Activated naive CD4-positive, alpha-beta T cell treated with anti-CD3 and anti-CD28 coated beads, Interleukin-2, amount 50 U/mL, for 72 hours (primary cell): Measurements from ENCODE around the gene NKG7. TPM values are rescaled to one million over a fixed set of nuclear protein-coding genes. Genes with fewer than 3 reads are reported as not detected.

ENCODE experiments used
- ATAC-seq, 2 donors: fragments of 150-1000 bp; cut with Tn5 transposase; 2 replicates each; pipeline ENCODE4 v1.10.0; 2021; ENCODE audit warnings: mild to moderate bottlenecking in 2 of 2, moderate library complexity in 2 of 2
- DNase-seq, 2 donors: peaks; one replicate each; pipeline ENCODE4 v3.0.0; 2021 to 2022; ENCODE audit warnings: low spot score in 2 of 2
- H3K27ac Mint-ChIP-seq, 2 donors: one replicate each; pipeline ENCODE4 v1.8.0; 2022; ENCODE audit warnings: mild to moderate bottlenecking in 2 of 2, mixed read lengths in 2 of 2
- H3K36me3 Mint-ChIP-seq, 2 donors: one replicate each; pipeline ENCODE4 v1.8.0; 2022; ENCODE audit warnings: mixed read lengths in 2 of 2
- H3K9me3 Mint-ChIP-seq, 2 donors: one replicate each; pipeline ENCODE4 v1.8.0; 2022; ENCODE audit warnings: mixed read lengths in 2 of 2
- total RNA-seq, 2 donors: library from RNA; stranded (reverse); gene quantifications; one replicate each; pipeline ENCODE4 v1.2.3, GENCODE V29; 2022

Gene NKG7
- total RNA-seq, 2 donors from 2014 or later, result 63.9 to 92.4 TPM

DNA sequence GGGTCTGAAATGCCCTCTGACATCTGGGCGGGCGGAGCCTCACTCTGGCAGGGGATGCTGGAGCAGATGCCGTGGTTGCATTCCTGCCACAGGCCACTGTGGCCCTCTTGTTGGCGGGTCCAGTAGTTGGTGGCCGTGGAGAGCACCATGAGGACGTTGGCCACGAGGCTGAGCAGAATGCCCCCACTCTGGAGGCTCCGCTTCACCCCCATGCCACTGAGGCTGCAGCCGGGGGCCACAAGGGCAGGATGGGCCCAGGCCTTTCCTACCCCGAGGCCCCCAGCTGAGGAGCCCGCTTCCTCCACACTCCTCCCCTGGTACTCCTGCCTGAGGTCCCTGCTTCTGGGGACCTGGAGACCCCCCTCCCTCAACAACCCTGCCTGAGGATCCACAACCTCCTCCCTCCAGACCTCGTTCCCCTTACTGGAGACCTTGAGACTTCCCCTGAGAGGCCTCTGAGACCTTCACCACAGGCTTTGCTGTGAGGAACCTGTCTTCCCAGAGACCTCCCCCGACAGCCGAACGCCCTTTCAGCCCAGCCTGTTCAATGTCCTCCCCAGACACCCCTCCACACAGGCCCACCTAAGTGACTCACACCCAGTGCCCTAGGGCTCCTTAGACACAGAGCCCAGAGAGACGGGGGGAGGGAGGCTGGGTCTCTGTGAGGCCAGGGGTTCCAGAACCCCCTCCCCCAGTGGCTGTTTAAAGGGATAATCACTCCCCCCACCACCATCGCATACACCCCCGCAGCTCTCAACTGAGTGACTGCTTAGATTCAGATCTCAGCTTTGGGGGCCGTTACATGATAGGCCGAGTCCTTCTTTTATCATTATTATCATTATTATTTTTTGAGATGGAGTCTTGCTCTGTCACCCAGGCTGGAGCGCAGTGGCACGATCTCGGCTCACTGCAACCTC lies 3.8 kb downstream of the NKG7 start, which contains the start of gene CLDND2:
Gene CLDND2 (minus strand): TSS at position 638 of the 917 bp plus-strand sequence. CDS start 426 bp downstream, at position 212.
- H3K9me3 Mint-ChIP-seq, result no peaks in the 10 kb centered on the region
- peak within 1 kb of the TSS; percentile 62 to 99 for H3K27ac Mint-ChIP-seq
- DNase-seq, result no peak
- peaks cover 32 to 47% of the 10 kb centered on the region in 2 donors for H3K36me3 Mint-ChIP-seq
- no peak for ATAC-seq

DNA sequence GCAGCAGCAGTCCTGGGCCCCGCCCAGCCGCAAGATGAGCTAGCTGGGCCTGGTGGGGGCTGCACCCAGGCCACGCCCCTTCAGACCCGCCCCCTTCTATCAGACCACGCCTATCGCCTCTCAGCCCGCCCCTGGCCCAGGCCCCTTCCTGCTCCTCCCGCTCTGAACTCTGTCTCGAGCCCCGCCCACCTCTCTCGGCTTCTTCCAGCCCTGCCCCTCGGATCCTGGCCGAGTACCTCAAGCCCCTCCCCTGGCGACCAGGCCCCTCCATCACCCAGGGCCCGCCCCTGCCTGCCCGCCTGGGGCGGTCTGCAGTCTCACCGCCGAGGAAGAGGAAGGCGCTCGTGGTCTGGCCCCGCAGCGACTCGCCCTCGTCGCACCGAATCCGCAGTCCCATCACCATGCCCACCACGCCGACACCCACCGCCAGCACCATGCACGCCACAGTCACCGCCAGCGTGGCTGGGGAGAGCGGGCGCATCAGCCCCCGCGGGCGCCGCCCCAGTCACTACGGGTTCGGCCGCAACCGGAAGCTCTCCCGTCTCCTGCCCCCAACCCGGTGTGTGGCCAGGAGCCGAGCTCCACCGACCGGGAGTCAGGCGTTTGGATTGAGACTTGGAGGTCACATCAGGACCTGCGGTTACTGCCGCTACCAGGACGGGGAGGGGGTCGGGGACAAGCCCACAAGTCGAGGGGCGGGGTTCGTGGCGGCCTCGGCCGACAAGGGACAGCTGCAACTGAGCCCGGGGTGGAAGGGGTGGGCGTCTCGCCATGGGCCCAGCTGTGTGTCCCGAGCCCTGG lies 4.7 kb downstream of the NKG7 start:
- DNase-seq (peak; percentile 98 to 100), ATAC-seq (peak; percentile 68 to 84)
- H3K9me3 Mint-ChIP-seq, result no peaks in the 10 kb centered on the region
- H3K27ac Mint-ChIP-seq, result peak overlapping the region; percentile 99
- peaks cover 32 to 44% of the 10 kb centered on the region in 2 donors for H3K36me3 Mint-ChIP-seq

DNA sequence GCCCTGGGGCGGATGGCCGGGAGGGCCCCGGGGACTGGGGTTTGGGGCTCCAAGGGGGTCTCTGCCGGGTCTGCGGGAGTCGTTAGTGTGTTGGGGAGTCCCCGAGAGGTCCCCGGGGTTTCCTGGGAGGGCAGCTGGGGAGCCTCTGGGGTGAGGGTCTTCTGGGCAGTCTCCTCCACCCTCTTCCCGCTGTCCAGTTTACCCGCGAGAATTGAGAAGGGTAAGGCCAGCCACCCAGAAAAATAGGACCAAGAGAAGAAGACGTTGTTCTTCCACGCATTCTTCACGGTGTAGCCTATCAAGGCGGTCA lies 5.2 kb downstream of the NKG7 start:
- DNase-seq, result no peak
- peaks cover 32 to 45% of the 10 kb centered on the region in 2 donors for H3K36me3 Mint-ChIP-seq

DNA sequence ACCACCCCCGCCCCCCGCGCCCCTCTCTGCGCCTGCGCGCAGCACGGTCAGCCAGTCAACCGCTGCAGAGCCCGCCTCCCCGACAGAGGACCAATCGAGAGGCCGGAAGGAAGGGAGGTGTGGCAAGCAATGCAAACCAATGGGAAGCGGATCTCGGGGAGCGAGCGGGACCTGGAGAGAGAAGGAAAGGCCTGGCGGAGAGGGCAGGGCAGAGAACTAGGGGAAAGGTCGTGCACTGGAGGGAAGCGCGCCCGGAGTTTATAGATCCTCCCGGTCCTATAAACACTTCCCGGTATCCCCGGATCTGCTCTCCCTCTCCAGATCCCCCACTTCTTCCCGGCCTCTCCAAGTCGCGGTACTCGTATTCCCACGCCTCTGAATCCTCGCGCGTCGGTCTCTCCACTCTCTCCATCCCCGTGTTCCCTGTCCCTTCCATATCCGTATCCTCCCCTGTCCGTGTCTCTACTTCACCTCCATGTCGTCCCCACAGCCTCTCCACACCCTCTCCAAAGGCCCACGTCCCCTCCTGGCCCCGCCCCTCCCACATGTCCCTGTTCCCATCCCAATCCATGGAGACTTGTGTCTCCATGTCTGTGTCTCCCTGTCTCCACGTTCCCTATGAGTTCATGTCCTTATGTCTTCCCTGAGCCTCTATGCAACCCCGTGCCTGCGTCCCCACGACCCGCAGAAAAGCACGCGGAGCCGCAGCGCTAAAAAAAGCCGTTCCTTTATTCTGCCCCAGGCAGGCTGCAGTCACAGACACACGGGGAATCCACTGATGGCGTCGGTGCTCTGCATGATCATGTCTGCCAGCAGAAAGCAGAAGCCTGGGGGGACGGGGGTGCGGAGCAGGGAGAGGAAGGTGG lies 5.8 kb downstream of the NKG7 start:
- peak; percentile 93 to 96 for DNase-seq
- peak; percentile 65 to 67 for ATAC-seq
- Mint-ChIP-seq H3K27ac (peak overlapping the region; percentile 99), H3K36me3 (peaks cover 32 to 45% of the 10 kb centered on the region in 2 donors), H3K9me3 (no peaks in the 10 kb centered on the region)

More for the DNA sequence above, 5.2 kb downstream of the NKG7 start:
- no peaks in the 10 kb centered on the region for H3K9me3 Mint-ChIP-seq
- ATAC-seq, result no peak
- H3K27ac Mint-ChIP-seq, result peak overlapping the region; percentile 99

DNA sequence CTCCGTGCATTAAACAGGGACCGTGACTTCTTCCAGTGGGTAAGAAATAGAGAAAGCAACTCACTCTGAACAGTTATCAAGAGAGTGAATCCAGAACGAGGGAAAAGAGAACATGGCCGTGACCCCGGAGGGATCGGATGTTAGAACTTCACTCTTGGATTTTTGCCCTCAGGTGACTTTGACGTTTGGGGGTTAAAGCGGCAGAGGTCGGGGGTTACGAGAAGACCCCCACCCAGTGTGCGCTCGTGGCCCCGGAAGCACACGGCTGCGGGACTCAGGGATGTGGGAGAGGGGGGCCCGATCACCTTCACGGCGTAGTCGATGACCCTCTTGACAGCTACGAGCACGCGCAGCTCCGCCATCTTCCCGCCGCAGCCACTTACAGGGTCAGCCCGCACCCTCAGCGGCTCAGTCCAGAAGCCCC lies 6.5 kb downstream of the NKG7 start, which contains the start of gene ETFB:
Gene ETFB (minus strand): TSS at position 424 of the 424 bp plus-strand sequence. CDS start 62 bp downstream, at position 362.
- peak within 1 kb of the TSS; percentile 99 for H3K27ac Mint-ChIP-seq
- H3K36me3 Mint-ChIP-seq, result peaks cover 28 to 39% of the 10 kb centered on the region in 2 donors
- DNase-seq (no peak), ATAC-seq (no peak)
- H3K9me3 Mint-ChIP-seq, result no peaks in the 10 kb centered on the region

DNA sequence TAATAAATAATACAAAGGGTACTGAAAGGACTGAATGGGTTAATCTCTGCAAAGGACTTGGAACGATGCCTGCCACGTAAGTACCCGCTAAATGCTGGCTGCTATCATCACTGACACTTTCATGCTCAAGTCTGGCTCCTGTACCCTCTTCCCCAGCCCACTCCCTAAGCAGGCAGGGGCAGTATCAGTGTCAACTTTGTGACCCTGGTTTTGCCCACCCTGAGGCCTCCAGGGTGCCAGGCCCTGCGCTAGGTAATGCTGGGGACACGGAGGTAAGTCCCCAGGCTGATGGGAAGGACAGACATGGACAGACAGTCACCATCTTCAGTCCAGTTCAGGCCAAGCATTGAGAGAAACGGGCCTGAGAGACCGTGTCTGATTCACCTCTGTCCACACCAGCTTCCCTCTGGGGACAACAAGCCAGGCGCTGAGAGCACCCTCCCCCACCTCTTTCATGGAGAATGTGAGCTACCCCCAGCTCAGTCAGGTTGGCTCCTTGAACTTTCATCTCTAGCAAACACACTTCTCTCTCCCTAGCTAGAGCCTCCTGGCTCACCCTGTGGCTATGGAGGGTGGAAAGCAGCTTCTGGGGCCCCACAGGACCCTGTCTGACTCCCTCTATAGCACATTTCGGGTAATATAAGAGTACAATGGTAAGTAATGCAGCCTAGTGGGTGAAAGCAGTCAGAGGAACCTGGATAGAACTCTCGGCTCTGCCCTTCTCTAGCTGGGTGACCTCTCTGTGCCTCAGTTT lies 7.1 kb downstream of the NKG7 start:
- DNase-seq, result no peak

DNA sequence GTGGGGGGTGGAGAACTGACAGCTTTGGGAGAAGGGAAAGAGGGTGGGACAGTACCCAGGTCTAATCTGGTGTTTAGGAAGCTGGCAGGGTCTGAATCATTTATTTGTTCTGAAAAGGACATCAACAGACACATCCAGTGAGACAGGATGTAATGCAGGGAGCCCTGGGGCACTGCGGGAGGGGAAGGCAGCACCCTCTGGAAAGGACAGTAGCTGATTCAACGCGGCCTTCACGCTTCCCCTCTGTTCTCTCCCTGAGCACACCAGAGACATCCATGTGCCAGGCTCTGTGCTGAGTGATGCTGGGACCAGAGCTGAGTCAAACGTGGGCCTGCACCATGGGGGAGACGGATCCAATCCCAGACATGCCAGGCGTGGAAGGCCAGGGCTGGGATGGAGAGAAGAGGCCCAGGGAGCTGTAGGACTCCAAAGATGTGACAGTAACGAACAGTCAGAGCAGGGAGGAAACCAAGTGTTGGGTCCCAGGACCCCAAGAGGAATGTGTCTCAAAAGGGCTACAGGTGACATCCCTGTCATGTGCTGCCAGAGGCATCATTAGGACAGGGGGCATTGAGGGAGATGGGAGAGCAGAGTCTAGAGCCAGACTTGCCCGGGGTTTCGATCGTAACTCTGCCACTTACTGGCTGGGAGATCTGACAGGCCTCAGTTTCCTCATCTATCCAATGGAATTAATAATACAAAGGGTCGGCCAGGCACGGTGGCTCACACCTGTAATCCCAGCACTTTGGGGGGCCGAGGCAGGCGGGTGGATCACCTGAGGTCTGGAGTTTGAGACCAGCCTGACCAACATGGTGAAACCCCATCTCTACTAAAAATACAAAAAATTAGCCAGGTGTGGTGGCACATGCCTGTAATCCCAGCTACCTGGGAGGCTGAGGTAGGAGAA lies 8.0 kb downstream of the NKG7 start:
- DNase-seq, result no peak
- Mint-ChIP-seq H3K9me3 (no peaks in the 10 kb centered on the region), H3K36me3 (peaks cover 27 to 28% of the 10 kb centered on the region in 2 donors), H3K27ac (peak overlapping the region; percentile 96 to 99)
- no peak for ATAC-seq

More for the DNA sequence above, 7.1 kb downstream of the NKG7 start:
- H3K36me3 Mint-ChIP-seq, result peaks cover 27 to 33% of the 10 kb centered on the region in 2 donors
- peak overlapping the region; percentile 99 for H3K27ac Mint-ChIP-seq
- no peak for ATAC-seq
- no peaks in the 10 kb centered on the region for H3K9me3 Mint-ChIP-seq

DNA sequence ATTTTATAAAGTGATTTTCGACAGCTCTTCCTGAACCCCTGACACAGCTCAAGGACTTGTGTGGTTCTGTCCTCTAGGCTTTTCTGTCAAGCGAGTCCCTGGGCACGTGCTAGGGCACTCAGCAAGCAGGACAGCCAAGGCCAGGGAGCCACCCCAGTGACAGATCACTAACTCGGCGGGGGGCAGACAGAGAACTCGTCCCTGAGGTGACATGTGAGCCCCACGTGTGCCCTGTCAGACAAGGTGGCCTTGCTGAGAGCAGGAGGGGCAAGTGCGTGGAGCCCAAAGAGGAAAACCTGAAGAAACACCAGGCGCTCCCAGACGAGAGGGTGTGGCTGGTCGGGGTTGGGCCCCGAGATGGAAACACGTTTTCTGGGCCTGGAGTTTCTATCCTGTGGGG lies 11.2 kb downstream of the NKG7 start:
- DNase-seq, result no peak
- H3K9me3 Mint-ChIP-seq, result no peaks in the 10 kb centered on the region
- no peak overlapping the region for H3K27ac Mint-ChIP-seq
- no peak for ATAC-seq
- H3K36me3 Mint-ChIP-seq, result peaks cover 18 to 22% of the 10 kb centered on the region in 2 donors

DNA sequence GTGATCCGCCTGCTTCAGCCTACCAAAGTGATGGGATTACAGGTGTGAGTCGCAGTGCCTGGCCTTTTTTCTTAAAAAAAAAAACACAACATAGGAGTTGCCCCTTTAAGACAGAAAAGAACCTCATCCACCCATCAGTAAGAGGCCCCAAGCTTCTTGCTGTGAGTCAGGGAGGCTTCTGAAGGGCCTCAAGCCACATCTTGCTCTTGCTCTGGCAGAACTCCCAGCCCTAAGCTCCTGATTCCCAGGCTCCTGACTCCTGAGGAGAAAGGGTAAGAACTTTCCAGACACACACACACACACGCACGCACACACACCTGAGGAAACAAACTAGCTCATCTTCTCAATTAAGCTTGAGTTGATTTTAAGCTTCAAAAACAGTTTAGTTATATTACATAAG lies 13.2 kb downstream of the NKG7 start:
- ATAC-seq (no peak), DNase-seq (no peak)
- Mint-ChIP-seq H3K27ac (no peak overlapping the region), H3K36me3 (peaks cover 3 to 24% of the 10 kb centered on the region in 2 donors), H3K9me3 (no peaks in the 10 kb centered on the region)

DNA sequence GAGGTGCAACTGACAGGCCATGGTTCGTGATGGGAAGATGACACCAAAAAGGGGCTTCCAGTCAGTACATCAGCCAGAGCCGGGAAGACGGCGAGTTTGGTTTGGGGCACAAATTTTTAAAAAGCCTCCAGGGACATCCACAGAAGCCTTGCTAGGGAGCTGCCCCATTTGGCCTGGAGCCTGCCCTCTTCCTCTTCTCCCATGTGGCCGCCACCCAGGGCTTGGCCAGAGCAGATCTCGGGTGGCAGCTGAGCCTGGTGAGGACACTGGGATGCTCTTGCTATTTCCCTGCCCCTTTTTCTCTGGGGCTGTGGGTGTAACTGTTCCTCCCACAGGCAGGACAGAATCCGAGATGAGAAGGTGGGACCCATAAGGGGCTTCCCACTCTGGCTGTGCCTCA lies 14.5 kb downstream of the NKG7 start:
- ATAC-seq (no peak), DNase-seq (no peak)
- Mint-ChIP-seq H3K36me3 (peaks cover 0 to 24% of the 10 kb centered on the region in 2 donors), H3K9me3 (no peaks in the 10 kb centered on the region), H3K27ac (peak overlapping the region in 1 of 2 donors; percentile 9)

DNA sequence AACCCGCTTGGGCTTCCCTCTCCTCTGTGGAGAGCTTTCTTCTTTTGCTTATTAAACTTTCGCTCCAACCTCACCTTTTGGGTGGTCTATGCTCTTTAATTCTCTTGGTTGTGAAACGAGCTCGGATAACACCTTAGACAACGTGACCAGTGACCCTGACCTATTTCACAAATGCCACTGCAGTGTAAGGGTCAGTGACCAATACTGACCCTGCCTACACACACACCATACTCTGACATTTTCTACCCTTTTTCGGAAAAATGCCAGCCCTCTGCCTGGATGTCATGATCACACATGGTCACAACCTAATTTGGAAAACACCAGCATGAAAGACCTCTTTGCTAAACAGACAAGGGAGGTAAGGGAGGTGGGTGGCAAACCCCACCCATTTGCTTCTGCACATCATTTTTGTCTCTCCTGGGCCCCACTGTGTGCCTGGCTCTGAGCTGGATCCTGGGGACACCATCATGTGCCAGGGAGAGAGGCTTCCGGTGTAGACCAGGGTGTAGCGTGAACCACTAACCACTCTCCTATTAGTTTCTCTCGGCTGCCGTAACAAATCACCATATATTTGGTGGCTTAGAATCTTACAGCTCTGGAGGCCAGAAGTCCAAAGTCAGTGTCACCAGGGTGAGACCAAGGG lies 16.2 kb downstream of the NKG7 start:
- no peak for ATAC-seq
- Mint-ChIP-seq H3K36me3 (peaks cover 9 to 17% of the 10 kb centered on the region in 2 donors), H3K9me3 (no peaks in the 10 kb centered on the region), H3K27ac (peak overlapping the region in 1 of 2 donors; percentile 72)
- no peak for DNase-seq

DNA sequence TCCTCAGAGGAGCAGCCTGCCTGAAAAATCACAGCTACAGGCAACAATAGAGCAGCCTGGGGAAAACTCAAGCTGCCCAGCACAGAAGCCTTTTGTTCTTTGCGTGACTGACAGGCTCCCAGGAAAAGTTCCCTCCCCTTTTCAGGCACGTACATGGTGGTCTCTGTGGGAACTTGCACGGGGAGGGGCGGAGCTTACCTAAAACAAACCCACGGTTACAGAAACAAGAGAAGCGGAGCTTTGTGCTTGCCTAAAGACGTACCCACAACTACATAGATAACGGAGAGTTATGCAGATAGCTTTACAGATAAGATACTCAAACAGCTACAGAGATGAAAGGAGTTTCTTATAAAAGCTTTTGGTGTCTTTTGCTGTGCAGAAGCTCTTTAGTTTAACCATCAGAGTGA lies 17.7 kb downstream of the NKG7 start:
- DNase-seq (no peak), ATAC-seq (peak; percentile 35 to 69)
- H3K27ac Mint-ChIP-seq, result peak overlapping the region in 1 of 2 donors; percentile 33
- no peaks in the 10 kb centered on the region for H3K9me3 Mint-ChIP-seq
- H3K36me3 Mint-ChIP-seq, result peaks cover 9 to 17% of the 10 kb centered on the region in 2 donors

DNA sequence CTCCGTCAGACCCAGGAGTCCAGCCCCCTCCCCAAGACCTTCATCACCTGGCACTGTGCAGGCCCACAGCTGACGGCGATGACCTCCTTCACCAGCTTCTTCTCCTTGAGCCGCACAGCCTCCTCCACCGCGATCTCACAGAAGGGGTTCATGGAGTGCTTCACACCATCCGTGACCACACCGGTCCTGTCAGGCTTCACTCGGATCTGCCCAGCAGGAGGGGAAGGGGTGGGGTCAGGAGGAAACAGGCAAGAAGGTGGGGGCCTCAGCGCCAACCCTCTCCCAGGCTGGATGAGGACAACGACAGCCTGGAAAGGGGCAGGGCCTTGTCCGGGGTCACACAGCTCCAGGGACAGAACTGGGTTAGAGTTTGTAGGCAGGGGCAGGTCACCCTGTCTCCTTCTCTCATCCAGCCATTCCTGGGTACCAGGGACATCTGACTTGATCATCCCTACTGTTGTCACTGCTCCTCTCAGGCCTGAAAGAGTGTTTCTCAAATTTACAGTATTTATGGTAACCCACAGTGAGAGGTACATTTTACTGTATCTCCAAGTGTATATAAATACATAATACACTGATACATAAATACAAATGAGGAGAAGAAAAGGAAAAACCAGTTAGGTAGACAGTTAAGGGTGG lies 18.2 kb downstream of the NKG7 start:
- H3K27ac Mint-ChIP-seq, result peak overlapping the region in 1 of 2 donors; percentile 33
- H3K9me3 Mint-ChIP-seq, result no peaks in the 10 kb centered on the region
- ATAC-seq, result peak in 1 of 2 donors; percentile 11
- H3K36me3 Mint-ChIP-seq, result peaks cover 9 to 17% of the 10 kb centered on the region in 2 donors
- no peak for DNase-seq
